ENCODE data around the gene SIRT7.

SIRT7 gene, protein sequence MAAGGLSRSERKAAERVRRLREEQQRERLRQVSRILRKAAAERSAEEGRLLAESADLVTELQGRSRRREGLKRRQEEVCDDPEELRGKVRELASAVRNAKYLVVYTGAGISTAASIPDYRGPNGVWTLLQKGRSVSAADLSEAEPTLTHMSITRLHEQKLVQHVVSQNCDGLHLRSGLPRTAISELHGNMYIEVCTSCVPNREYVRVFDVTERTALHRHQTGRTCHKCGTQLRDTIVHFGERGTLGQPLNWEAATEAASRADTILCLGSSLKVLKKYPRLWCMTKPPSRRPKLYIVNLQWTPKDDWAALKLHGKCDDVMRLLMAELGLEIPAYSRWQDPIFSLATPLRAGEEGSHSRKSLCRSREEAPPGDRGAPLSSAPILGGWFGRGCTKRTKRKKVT

DNA sequence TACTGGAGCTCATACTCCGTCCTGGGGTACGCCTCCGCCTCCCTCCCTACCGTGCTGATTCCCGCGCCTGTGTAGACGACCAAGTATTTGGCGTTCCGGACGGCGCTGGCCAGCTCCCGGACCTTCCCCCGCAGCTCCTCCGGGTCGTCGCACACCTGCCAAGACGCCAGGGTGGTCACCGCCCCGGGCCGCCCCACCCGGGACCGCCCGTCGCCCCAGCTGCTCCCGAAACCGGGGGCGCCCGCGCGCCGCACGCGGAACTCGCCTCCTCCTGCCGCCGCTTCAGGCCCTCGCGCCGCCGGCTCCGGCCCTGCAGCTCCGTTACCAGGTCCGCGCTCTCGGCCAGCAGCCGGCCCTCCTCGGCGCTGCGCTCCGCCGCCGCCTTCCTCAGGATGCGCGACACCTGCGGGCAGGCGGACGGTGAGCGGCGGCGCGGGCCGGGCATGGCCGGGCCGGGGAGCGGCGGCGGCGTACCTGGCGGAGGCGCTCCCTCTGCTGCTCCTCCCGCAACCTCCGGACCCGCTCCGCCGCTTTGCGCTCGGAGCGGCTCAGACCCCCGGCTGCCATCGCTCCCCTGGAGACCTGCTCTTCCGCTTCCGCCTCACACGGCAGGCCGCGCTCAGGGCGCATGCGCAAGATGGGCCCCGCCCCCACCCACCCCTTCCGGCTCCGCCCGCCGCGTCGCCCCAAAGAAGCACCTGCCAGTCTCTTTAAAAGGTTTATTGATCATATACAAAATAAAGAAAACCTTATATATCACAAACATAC is at the start of gene SIRT7:
Gene SIRT7 (minus strand): TSS at position 612 of the 768 bp plus-strand sequence. CDS start 45 bp downstream, at position 567.
- peak; percentile 25 for DNase-seq

DNA sequence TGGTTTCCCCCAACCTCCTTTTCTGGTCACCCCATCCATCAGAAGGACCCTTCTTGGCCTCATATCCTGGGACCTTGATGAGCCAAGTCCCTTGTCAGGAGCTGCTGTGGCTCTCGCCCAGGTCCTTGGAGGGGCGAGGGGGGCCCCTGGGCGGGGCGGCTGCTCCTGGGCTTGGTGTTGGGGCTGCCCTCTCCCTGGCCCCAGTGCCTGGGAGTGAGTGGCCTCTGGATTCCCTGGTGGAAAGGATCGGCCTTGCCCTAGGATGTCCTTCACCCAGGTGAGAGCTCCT is 49.2 kb upstream of the SIRT7 start:
- no peak for DNase-seq

DNA sequence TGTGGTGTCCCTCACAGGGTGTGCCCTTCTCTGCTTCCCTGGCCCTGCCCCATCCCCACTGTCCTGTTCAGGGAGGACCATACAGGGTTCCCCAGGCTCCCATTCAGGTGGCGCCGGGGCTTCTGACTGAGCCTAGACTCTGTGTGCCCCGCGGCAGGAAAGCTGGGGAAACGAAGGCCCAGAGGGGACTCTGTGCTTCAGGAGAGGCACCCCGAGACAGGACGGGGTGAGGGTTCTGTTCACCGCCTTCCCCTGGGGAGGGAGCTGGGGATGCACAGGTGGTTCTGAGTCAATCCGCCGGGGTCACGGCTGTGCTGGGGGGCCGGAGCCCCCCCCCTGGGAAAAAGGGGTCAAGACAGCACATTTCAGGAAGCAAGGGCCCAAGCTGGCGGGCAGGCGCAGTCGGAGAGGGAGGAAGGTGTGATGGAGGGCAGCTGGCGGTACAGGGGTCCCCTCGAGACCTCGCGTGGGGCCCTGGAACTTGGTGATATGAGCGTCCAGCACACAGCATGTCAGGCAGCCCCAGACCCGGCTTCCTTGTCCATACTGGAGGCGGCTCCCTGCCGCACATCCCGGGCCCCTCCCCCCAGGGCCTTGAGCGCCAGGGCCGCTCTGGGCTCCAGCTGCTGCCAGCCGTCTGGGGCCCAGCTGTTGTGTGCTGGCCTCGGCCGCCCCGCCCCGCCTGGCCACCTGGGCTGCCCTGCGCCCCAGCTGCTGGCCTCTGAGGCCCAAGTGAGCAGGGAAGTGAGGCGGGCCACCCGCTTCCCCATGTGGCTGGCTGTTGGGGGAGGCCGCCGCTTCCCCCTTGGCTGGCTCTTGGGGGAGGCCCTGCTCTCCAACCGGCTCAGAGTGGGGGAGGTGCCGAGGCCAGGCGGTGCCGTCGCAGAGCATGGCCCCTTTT is 48.6 kb upstream of the SIRT7 start:
- no peak for DNase-seq

DNA sequence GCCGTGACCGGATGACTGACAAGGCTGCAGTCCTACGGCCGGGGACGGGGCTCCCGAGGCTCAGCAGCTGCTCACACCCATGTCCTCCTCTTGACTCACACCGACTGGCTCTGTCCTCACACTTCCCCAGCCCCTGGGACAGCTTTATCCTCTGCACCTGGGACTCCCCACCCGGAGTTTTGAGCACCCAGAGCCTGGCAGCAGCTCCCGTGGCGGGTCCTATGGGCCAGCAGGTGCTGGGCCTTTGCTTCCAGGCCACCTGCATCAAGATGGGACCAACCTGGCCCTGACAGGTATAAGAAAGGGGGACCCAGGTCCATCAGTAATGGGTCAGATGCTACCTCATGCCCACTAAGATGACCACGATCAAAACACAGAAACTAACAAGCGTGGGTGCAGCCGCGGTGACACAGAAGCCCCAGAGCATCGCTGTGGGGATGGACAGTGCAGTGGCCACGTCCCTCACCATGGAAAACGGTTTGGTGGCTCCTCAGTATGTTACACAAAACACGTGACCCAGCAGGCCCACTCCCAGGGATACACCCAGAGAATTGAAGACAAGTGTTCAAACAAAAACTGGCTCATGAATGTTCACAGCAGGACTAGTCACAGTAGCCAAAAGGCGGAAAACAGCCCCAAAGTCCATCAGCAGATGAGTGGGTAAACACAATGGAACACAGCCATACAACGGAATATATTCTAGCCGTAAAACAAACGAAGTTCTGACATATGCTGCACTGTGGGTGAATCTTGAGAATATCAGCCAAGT is 46.3 kb upstream of the SIRT7 start:
- DNase-seq: no peak

DNA sequence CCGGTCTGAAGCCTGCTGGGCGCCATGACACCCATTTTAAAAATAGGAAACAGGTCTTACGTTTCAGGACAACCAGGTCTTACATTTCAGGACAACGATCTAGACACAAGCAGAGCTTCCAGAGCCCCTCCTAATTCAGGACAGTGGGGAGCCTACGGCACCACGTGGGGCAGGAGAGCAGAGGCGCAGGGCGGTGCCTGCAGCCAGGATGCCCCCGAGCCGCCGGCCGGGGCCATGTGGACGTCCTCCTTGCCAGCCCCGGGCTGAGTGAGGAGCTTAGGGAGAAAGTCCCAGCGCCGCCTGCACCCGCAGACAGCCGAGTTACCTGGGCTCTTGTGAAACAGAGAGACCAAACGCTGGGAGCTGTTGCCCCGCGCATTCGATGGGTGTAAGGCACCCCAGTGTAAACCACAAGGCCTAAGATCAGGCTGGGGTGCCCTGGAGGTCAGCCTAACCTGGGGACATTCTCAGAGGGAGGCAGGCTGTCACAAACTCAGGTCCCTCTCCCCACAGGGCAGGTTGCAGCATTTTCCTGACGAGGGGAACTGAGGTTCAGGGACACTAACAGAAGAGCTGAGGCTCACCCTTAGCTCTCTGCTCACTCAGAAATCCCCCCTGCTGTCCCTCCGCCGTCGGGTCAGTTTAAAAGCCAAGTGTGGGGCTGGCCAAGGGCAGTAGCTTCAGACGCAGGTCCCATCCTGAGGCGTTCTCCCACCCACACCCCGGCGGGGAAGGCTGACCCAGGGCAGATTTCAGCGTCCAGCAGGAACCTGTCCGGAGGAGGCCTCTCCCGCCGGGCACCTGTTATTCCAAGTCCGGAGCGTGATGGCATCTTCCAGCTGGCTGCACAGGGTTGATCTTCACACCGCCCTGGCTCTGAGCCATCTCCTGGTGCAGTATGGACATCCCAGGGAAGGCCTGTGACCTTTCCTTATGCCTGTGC is 44.8 kb upstream of the SIRT7 start:
- DNase-seq: no peak

DNA sequence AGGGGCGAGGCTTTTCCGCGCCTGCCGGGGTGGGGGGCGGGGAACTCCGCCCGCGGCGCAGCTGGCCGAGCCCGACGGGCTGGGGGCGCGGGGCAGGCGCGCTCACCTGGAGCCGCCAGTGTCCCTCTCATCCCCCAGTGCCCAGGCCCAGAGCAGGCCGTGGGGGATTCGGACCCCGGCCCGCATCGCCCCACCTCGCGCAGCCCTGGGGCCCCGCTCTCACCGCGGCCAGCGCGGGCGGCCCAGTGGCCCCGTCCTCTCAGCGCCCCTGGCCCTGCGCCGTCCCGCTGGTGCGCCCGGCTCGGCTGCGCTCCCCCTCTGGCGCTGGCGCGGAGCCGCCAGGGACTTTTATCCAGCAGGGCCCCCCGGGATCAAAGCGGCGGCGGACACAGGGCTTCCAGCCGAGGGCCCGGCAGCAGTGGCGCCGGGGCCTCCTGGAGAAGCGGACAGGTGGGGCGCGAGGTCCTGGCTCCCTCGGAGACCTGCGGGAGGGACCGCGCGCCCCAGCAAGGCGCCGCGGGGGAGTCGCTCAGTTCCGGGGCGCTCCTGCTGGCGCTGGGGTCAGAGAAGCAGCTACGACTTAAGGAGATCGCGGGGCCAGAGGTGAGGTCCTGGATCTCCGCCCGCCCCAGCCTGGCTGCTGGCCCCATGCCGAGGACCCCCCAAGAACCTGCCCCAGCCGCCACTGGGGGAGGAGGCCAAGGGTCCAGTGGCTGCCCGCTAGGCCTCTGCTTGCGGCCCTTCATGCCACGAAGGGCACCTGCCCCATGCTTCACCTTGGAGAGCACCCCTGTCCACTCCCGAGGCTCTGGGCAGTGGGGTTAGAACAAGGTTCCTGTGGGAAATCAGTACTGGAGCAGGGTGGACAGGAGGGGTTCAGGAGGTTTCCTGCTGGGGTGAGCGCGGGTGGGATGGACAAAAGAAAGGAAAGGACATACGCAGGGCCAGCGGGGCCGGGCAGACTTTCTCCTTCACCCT is 43.8 kb upstream of the SIRT7 start:
- DNase-seq: no peak

DNA sequence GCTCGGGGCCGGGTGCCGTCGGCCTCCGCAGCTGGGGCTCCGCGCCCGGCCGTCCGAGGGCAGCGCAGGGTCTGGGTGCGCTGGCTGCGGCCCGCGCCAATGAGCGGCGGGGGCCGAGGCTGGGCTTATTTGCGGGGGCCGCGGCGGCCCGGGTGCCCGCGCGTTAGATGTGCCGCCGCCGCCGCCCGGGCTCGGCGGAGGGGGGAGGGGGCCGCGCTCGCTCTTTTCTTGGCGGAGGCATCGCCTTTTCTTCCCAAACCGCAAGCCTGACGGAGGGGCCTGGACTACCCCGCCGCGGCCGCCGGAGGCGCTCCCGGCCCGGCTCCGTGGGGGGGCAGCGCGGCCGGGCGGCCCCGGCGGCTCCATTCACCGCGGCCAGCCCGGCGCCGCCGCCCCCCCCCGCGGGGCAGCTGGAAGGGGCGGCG is 43.1 kb upstream of the SIRT7 start, which contains the start of gene NOTUM:
Gene NOTUM (minus strand): TSS at position 101 of the 425 bp plus-strand sequence. CDS start 278 bp downstream, outside the sequence.
- DNase-seq: no peak

DNA sequence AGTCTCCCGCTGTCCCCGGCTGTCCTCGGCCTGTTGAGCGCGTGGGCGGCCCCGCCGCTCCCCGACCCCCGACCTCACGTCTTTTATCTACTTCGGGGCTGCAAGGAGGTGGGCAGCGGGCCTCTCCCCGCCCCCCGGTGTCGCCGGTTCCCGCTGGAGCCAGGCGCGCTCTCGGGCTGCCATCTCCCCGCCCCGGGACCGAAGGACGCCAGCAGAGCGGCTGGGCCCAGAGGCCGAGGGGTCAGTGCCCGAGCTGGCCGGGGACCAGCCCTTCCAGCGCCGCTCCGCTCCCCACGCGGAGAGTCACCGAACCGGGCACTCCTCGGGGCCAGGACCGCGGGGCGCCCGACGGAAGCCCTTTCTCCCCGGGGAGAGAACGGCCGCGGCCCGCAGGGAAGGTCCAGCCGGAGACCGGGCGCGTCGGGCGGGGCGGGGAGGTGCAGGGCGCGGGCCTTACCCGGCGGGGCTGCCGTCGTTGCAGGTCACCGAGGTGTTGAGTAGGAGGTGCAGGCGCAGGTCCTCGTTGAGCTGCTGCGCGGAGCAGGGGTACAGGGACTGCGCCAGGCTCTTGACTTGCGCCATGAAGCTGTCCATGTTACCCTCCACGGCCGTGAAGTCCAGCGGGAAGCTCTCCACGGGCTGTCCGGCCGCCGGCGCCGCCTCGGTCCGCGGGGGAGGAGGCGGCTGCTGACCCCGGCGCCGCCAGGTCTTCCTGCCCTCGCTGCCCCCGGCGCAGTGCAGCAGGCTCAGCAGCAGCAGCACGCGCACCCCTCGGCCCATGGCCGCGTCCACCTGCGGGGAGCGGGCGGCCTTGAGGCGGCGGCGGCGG is 42.4 kb upstream of the SIRT7 start:
- no peak for DNase-seq

DNA sequence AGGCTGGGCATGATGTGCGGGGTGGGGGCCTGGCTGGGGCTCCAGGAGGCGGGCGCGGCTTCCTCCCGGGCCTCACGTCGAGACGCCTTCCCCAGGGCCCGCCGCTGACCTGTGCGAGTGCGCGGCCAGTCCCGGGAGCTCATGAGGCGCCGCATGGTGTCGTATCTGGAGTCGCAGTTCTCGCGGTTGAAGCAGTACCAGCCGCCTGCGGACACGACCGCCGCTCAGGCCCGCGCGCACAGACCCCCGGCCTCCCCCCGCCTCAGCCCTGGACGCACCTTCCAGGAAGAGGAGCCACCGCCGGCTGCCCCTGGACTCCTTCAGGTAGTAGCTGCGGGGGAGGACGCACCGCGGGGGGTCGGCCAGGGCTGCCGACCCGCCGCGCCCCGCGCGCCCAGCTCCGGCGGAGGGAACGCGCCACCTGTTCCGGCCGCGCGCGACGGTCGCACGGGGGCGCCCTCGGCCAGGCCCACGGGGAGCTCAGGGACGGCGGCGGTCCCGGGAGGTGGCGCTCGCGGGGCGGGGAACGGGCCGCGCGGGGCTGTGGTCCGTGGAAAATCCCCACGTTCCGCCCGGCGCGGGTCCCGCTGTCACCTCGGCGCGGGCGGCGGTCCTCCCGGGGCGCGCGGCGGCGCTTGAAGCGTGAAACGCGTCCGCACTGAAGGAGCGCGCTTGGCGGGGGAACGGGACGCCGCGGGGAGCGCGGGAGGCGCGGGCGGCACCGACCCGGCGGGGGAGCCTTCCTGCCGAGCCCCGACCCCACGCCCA is 41.6 kb upstream of the SIRT7 start:
- no peak for DNase-seq

DNA sequence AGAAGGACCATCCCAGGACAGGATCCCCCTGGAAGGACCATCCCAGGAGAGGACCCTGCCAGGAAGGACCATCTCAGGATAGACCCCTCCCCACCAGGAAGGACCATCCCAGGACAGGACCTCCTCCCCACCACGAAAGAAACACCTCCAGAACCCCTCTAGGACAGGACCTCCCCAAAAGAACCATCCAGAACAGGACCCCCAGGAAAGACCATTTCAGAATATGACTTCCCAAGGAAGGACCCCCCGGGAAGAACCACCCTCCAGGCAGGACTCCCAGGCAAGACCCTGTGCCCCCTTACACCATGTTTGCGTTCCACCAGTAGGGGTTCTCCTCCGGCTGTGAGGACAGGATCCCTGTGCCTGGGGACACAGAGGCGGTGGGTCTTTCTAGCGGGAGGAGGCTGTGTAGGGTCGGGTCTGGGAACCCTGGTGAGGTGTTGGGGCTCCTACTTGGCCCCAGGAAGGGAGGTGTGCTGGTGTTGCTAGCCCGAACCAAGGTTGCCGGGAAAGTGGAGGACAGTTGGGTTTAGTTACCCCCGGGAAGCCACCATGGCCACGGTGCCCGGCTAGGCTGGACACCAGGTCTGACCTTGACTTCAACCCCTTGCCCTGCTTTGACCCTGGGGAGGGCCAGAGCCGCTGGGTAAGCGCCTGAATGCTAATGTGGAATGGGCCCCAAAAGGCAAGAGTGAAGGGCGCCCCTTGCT is 40.8 kb upstream of the SIRT7 start:
- no peak for DNase-seq

DNA sequence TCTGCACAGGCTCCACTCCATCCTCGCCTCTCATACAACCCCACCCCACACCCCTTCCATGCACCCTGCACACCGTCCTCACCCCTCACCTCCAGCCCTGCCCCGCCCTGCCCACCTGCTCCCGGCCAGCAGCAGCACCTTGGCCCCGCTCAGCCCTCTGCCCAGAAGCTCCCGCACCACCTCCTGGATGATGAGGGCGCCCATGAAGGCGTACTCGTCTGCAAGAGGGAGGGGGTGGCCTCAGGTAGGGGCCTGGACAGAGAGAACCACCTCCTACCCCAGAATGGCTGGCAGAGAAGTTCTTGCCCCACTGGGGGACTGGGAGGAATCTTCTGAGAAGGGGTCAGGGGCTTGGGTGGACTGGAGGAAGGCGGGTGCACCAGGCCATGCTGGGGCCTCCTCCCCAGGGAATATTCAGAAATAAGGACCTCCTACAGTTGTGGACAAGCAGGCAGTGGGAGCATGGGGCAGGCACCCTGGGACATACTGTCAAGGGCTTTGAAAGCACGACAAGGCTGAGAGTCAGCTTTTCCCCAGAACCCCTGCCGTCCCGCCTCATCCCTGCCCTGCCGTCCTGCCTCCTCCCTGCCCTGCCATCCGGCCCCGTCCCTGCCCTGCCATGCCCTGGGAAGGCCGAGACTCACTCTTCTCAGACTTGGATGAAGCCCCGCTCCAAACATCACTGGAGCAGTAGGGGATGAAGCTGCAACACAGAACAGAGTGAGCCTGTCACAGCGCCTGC is 39.9 kb upstream of the SIRT7 start:
- no peak for DNase-seq

DNA sequence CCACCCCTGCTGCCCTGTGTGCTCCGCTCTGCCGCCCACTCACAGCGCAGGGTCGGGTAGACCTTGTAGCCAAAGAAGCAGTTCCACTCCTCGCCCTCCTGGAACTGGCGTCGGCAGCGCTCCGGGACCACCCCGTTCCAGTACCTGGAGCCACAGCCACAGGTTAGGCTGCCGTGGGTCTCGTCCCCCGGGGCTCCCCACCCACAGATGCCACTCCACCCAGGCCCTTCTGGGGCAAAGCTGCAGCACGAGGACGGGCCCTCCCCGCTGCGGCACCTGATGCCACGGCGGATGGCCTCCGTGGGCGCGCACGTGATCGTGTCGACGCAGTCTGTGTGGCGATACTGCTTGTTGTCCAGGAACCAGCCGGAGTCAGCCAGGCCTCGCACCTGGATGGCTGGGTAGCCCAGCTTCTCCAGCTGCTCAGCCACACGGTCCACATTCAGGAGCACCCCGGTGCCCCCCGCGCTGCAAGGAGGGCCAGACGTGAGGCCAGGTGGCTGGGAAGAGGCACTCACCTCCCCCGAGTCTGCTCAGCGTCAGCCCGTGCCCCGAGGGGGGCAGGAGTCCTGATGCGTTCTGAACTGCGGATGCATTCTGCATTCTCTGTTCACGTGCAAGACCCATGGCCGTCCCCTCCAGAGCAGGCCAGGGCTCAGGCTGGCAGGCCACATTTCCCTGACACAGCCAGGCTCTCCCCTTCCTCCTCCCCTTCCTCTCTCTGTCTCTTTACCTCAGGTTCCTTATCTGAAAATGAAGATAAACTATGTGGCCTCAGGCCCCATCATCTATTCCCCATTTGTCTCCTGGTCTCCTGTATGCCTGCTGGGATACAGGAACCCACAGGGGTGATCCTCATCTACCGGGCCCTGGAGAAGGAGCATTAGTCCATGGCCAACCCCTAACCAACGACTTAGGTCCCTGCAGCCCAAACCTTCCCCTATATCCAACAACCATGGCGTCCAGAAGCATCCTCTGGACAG is 38.9 kb upstream of the SIRT7 start:
- no peak for DNase-seq

DNA sequence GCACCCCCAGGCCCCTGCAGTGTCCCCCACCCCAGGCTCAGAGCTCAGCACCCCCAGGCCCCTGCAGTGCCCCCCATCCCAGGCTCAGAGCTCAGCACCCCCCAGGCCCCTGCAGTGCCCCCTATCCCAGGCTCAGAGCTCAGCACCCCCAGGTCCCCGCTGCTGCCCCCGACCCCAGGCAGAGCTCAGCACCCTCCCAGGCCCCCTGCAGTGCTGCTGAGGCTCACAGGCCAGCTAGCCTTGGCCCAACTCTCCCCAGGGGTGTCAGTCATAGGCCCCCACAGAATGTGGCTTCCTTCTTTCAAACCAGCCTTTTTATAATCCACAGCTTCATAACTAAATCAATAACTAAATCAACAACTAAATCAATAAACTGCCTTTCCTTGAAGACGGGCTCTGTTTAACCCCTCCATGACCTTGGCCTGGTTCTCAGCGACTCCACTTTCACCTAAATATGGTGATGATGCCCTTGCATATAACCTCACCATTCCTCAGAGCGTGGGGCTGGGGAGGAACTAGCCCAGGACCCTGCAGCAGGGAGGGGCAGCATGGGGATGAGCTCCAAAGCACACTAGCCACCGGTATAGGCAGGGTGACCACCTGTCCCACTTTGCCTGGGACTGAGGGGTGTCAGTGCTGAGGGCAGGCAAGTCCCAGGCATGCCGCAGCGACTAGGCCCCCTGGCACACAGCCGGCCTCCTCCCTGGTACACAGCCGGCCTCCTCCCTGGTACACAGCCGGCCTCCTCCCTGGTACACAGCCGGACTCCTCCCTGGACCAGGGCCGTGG is 38.0 kb upstream of the SIRT7 start:
- DNase-seq: no peak

DNA sequence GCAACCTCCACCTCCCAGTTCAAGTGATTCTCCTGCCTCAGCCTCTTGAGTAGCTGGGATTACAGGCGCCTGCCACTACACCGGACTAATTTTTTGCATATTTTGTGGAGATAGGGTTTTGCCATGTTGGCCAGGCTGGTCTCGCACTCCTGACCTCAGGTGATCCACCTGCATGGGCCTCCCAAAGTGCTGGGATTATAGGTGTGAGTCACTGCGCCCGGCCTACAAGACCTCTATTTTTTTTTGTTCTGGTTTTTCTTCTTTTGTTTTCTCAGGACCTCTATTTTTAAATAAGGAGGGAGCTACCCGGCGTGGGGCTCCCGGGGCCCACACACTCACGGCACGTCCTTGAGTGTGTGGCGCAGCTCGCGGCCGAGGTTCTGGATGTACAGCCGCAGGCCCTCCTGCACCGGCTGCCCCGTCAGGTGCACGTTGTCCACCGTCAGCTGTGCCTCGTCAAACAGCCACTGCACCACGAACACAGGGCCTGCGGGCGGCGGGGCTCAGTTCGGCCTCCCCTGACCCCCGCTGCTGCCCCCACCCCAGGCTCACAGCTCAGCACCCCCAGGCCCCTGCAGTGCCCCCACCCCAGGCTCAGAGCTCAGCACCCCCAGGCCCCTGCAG is 37.2 kb upstream of the SIRT7 start:
- DNase-seq: no peak
